Glutamatergic neuron (in vitro differentiated cells): ENCODE measurements around the gene ABCG1. TPM values are rescaled to one million over a fixed set of nuclear protein-coding genes. Genes with fewer than 3 reads are reported as not detected.

Source experiments
- DNase-seq: peaks from one replicate; pipeline ENCODE4 v3.0.0; 2022
- H3K27ac Mint-ChIP-seq: one replicate; pipeline ENCODE4 v1.8.0; 2020; ENCODE audit warnings: mild to moderate bottlenecking, mixed read lengths, inconsistent platforms; ENCODE audit not compliant: unreplicated experiment
- H3K27me3 Mint-ChIP-seq: one replicate; pipeline ENCODE4 v1.8.0; 2020; ENCODE audit warnings: mild to moderate bottlenecking, moderate library complexity, mixed read lengths, inconsistent platforms; ENCODE audit not compliant: unreplicated experiment
- H3K36me3 Mint-ChIP-seq: one replicate; pipeline ENCODE4 v1.8.0; 2020; ENCODE audit warnings: mild to moderate bottlenecking, mixed read lengths, inconsistent platforms; ENCODE audit not compliant: unreplicated experiment
- H3K4me1 Mint-ChIP-seq: one replicate; pipeline ENCODE4 v1.8.0; 2020; ENCODE audit warnings: mild to moderate bottlenecking, low read depth, mixed read lengths, inconsistent platforms; ENCODE audit not compliant: unreplicated experiment
- H3K4me3 Mint-ChIP-seq: one replicate; pipeline ENCODE4 v1.8.0; 2020; ENCODE audit warnings: mild to moderate bottlenecking, mixed read lengths, inconsistent platforms; ENCODE audit not compliant: unreplicated experiment
- H3K9me3 Mint-ChIP-seq: one replicate; pipeline ENCODE4 v1.8.0; 2020; ENCODE audit warnings: mild to moderate bottlenecking, moderate library complexity, mixed read lengths, inconsistent platforms; ENCODE audit not compliant: unreplicated experiment
- total RNA-seq: library from RNA; stranded (reverse); fragmentation: NEBNext Ultra II Directional; extraction: Animal tissue kit (Norgen Biotek cat#: 25700); gene quantifications from one replicate; pipeline ENCODE4 v1.2.1, GENCODE V29; 2021; ENCODE audit not compliant: unreplicated experiment
- TF ChIP-seq, protein P1 (sequence below): fragments of 200-600 bp; sonication (generic); IDR thresholded peaks from one replicate; pipeline ENCODE4 v1.5.0; 2021; ENCODE audit not compliant: partially characterized antibody, unreplicated experiment

Gene ABCG1
- total RNA-seq, 1 donor from 2014 or later = 31.9 TPM

DNA sequence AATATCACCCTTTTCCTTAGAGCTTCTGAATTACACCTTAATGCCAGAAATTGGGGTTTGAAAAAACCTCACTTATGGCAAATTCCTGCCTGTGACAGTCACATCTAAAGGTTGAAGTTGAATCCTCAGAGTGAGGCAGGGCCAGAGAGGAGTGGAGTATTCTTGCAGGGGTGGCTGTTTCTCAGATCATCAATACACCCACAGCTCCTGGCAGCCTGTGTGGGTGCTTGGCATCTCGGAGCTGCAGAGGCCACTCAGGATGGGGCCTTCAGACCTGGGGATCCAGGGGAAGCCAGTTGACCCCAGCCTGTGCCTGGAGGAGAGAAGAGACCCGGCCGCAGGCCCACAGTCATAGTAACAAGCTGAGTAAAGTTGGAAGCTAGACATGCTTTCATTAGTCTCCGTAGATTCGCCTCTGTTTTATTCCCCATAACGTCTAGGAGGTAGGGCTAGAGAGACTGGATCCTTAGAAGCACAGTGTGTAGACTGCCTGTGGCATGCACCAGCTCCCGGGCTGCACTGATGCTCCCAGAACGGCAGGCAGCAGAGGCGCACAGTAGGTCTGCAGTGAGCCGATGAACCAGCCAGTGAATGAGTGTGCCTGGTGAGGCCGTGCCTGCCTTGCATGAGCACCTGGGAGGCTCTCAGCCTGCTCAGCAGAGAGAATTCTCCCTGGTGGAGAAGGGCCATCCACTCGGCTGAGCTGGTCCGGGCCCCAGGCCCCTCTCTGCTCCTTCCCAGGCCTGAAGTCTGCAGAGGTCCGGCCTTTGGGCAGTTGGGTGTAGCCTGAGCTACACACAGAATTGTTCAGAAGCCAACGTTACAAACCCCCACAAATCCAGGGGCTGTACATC lies 53.4 kb downstream of the ABCG1 start:
- peaks cover 2% of the 10 kb centered on the region for H3K27me3 Mint-ChIP-seq
- TF ChIP-seq, protein P1, sequence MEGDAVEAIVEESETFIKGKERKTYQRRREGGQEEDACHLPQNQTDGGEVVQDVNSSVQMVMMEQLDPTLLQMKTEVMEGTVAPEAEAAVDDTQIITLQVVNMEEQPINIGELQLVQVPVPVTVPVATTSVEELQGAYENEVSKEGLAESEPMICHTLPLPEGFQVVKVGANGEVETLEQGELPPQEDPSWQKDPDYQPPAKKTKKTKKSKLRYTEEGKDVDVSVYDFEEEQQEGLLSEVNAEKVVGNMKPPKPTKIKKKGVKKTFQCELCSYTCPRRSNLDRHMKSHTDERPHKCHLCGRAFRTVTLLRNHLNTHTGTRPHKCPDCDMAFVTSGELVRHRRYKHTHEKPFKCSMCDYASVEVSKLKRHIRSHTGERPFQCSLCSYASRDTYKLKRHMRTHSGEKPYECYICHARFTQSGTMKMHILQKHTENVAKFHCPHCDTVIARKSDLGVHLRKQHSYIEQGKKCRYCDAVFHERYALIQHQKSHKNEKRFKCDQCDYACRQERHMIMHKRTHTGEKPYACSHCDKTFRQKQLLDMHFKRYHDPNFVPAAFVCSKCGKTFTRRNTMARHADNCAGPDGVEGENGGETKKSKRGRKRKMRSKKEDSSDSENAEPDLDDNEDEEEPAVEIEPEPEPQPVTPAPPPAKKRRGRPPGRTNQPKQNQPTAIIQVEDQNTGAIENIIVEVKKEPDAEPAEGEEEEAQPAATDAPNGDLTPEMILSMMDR = no peak
- peaks cover 2% of the 10 kb centered on the region for H3K4me1 Mint-ChIP-seq
- DNase-seq = no peak
- no peaks in the 10 kb centered on the region for H3K36me3 Mint-ChIP-seq
- no peak overlapping the region for H3K4me3 Mint-ChIP-seq
- no peak overlapping the region for H3K27ac Mint-ChIP-seq
- H3K9me3 Mint-ChIP-seq = peaks cover 1% of the 10 kb centered on the region

DNA sequence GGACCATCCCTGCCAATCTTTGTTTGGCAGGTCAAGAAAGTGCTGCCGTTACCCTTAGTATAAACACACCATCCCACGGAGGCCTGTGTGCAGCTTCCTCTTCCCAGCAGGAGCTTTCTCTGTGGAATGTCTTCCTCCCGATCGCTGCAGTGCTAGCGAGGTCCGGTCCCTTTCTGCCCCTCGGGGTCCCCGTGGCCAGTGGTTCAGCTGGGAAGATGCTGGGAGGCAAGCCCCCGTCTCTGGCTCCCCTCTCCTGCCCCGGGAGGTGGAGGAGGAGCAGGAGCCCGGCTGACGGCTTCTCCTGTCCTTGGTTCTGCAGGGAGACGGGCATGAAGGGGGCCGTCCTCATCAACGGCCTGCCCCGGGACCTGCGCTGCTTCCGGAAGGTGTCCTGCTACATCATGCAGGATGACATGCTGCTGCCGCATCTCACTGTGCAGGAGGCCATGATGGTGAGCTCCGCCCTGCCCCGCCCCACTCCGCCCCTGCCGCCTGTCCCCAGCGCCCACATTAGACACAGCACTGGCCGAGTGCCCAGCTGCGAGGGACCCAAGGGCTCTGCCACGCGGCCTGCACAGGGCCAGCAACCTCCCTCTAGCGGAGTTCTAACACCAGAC lies 54.2 kb downstream of the ABCG1 start:
- no peak for DNase-seq
- H3K9me3 Mint-ChIP-seq = peaks cover 1% of the 10 kb centered on the region
- H3K27me3 Mint-ChIP-seq = peaks cover 2% of the 10 kb centered on the region

DNA sequence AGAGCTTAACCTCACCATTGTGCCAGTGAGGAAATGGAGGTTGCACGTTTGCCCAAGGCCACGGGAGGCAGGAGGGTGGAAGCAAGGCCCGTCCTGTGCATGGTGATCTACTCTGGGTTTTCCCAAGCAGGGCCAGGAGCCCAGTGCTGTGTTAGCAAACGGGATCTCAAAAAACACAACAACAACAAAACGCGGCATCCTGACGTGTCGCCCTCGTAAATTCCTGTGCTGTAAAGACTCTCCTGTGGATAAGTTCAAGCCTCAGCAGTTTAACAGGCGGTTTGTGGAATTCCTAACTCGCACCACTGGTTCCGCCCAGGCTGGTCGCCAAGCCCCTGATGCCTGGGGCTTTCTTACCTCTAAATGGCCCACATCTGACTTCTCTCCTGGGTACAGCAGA lies 57.1 kb downstream of the ABCG1 start:
- peaks cover 4% of the 10 kb centered on the region for H3K4me1 Mint-ChIP-seq
- no peak overlapping the region for H3K27ac Mint-ChIP-seq
- TF ChIP-seq, protein P1 = no peak
- H3K36me3 Mint-ChIP-seq = peaks cover 7% of the 10 kb centered on the region
- H3K4me3 Mint-ChIP-seq = no peak overlapping the region
- DNase-seq = no peak
- no peaks in the 10 kb centered on the region for H3K9me3 Mint-ChIP-seq
- peaks cover 3% of the 10 kb centered on the region for H3K27me3 Mint-ChIP-seq

More for the DNA sequence above, 54.2 kb downstream of the ABCG1 start:
- Mint-ChIP-seq H3K27ac (no peak overlapping the region), H3K36me3 (peaks cover 2% of the 10 kb centered on the region), H3K4me1 (peaks cover 4% of the 10 kb centered on the region), H3K4me3 (no peak overlapping the region)
- TF ChIP-seq, protein P1 = no peak

DNA sequence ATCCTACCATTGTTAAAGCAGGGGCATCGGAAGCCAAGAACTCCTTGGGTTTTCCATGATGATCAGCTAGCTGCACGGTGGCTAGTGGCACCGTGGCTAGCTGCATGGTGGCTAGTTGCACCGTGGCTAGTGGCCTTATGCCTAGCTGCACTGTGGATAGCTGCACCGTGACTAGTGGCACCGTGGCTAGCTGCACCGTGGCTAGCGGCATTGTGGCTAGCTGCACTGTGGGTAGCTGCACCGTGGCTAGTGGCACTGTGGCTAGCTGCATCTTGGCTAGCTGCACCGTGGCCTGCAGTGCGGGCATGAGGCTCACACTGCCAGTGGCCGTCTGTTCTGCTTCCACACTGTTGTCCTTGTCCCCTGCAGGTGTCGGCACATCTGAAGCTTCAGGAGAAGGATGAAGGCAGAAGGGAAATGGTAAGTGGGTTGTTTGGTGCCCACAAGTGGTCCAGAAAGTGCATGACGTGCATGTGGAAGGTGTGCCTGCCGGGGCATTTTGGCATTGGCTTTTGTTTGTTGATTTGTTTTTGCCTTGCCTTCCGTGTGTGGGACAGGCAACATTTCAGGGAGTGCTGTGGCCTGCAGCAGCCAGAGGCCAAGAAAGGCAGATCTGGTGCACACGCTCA lies 57.7 kb downstream of the ABCG1 start:
- H3K27me3 Mint-ChIP-seq = peaks cover 4% of the 10 kb centered on the region
- DNase-seq = no peak
- TF ChIP-seq, protein P1 = no peak
- H3K36me3 Mint-ChIP-seq = peaks cover 7% of the 10 kb centered on the region
- no peak overlapping the region for H3K4me3 Mint-ChIP-seq
- peaks cover 4% of the 10 kb centered on the region for H3K4me1 Mint-ChIP-seq
- H3K27ac Mint-ChIP-seq = no peak overlapping the region
- no peaks in the 10 kb centered on the region for H3K9me3 Mint-ChIP-seq

DNA sequence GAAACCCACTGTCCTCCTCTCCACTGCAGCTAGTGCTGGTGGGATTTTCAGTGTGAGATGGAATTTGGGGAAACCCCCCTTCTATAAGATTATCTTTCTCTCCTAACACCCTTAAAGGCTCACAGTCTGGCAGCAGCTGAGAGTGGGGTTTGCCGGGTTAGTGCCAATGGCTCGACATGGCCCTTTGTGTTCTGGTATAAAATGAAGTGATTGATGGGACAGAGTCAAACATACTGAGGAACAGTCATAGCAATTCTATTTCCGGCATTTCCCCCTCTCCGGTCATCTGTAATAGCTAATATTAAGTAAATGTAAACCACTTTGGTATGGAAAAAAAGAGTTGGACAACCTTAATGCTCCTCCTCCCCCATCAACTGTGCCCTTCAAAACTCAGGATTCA lies 58.7 kb downstream of the ABCG1 start:
- Mint-ChIP-seq H3K4me1 (peaks cover 6% of the 10 kb centered on the region), H3K9me3 (no peaks in the 10 kb centered on the region), H3K27ac (no peak overlapping the region), H3K27me3 (peaks cover 4% of the 10 kb centered on the region), H3K36me3 (peaks cover 7% of the 10 kb centered on the region), H3K4me3 (no peak overlapping the region)
- no peak for DNase-seq
- TF ChIP-seq, protein P1 = no peak
